ENCODE data around the gene NKG7. TPM values are rescaled to one million over a fixed set of nuclear protein-coding genes. Genes with fewer than 3 reads are reported as not detected.
"Not testable (repeated sequence)": the region's sequence is repeated elsewhere in the genome, so short reads cannot be mapped to it uniquely, and the experiment has no call there.

The NKG7 gene
- total RNA-seq, 2 donors from 2014 or later, result not detected

- intact Hi-C loops (cut with DNase I), result no loop called here
- Histone ChIP-seq H3K4me1 (no peaks in the 10 kb centered on the region), H3K36me3 (replicated peaks in 1 of 2; ENCODE audit: insufficient read depth in 1 of 2, low read depth in 2 of 2) (no peaks in the 10 kb centered on the region), H3K27me3 (no peaks in the 10 kb centered on the region), H3K4me3 (no peak overlapping the region), H3K9me3 (no peaks in the 10 kb centered on the region), H3K27ac (peak overlapping the region in 1 of 4 donors; percentile 55)
- 40 to 49% methylated on average over 2 to 3 of the region's 3 CpGs for WGBS, 2 donors
- no peak for TF ChIP-seq POLR2A (IDR thresholded peaks at IDR 0.05)
- no peak for TF ChIP-seq CTCF (IDR thresholded peaks at IDR 0.05)
- DNase-seq, result no peak
- ATAC-seq, result no peak
Measured at GRCh38 chr19:51417810-51418157, 45.3 kb upstream of the NKG7 start.

- Histone ChIP-seq H3K36me3 (replicated peaks in 1 of 2; ENCODE audit: insufficient read depth in 1 of 2, low read depth in 2 of 2) (no peaks in the 10 kb centered on the region), H3K4me1 (no peaks in the 10 kb centered on the region), H3K4me3 (no peak within 1 kb of the TSS), H3K27ac (peak within 1 kb of the TSS in 1 of 4 donors; percentile 55), H3K27me3 (no peaks in the 10 kb centered on the region), H3K9me3 (no peaks in the 10 kb centered on the region)
- no peak for ATAC-seq
- 39 to 46% methylated on average over 12 to 21 of the region's 21 CpGs for WGBS, 2 donors
- no peak for TF ChIP-seq CTCF (IDR thresholded peaks at IDR 0.05)
- peak in 2 of 3 donors; percentile 9 to 36 for TF ChIP-seq POLR2A (IDR thresholded peaks at IDR 0.05)
- intact Hi-C loops (cut with DNase I), result no loop called here
- peak in 2 of 4 donors; percentile 12 to 59 for DNase-seq
Measured at GRCh38 chr19:51417107-51417809, 44.8 kb upstream of the NKG7 start, which contains the start of gene SIGLEC10. SIGLEC10 (minus strand) TSS chr19:51417642; CDS start chr19:51417581, 61 bp downstream.

- H3K27me3 ChIP-seq; H3K4me1 ChIP-seq; H3K9me3 ChIP-seq; H3K27ac ChIP-seq; DNase-seq; H3K4me3 ChIP-seq; ATAC-seq; intact Hi-C loops (cut with DNase I); H3K36me3 ChIP-seq (replicated peaks in 1 of 2; ENCODE audit: insufficient read depth in 1 of 2, low read depth in 2 of 2): not testable (repeated sequence)
- 51 to 54% methylated on average over 7 to 14 of the region's 15 CpGs for WGBS, 2 donors
Measured at GRCh38 chr19:51416422-51416821, 44.0 kb upstream of the NKG7 start.

- H3K27me3 ChIP-seq, result no peaks in the 10 kb centered on the region
- no peak overlapping the region for H3K4me3 ChIP-seq
- no peak overlapping the region for H3K27ac ChIP-seq
- intact Hi-C loops (cut with DNase I), result no loop called here
- H3K36me3 ChIP-seq (replicated peaks in 1 of 2; ENCODE audit: insufficient read depth in 1 of 2, low read depth in 2 of 2), result no peaks in the 10 kb centered on the region
- no peaks in the 10 kb centered on the region for H3K9me3 ChIP-seq
- WGBS, 2 donors, result 62 to 91% methylated on average over 6 to 12 of the region's 12 CpGs
- no peak for DNase-seq
- H3K4me1 ChIP-seq, result no peaks in the 10 kb centered on the region
- no peak for ATAC-seq
- TF ChIP-seq CTCF (IDR thresholded peaks at IDR 0.05) (no peak), POLR2A (IDR thresholded peaks at IDR 0.05) (no peak)
Measured at GRCh38 chr19:51415187-51415586, 42.7 kb upstream of the NKG7 start.

GRCh38 chr19:51410950-51411748 lies 38.7 kb upstream of the NKG7 start:
- 68 to 73% methylated on average over 15 of the region's 15 CpGs for WGBS, 2 donors

More at GRCh38 chr19:51410950-51411748, 38.7 kb upstream of the NKG7 start:
- no peaks in the 10 kb centered on the region for H3K27me3 ChIP-seq
- DNase-seq (no peak), ATAC-seq (no peak)
- no peaks in the 10 kb centered on the region for H3K36me3 ChIP-seq (replicated peaks in 1 of 2; ENCODE audit: insufficient read depth in 1 of 2, low read depth in 2 of 2)
- no peak overlapping the region for H3K27ac ChIP-seq
- H3K4me3 ChIP-seq, result no peak overlapping the region
- no peaks in the 10 kb centered on the region for H3K9me3 ChIP-seq
- intact Hi-C loops (cut with DNase I), result no loop called here
- H3K4me1 ChIP-seq, result no peaks in the 10 kb centered on the region
- TF ChIP-seq CTCF (IDR thresholded peaks at IDR 0.05) (no peak), POLR2A (IDR thresholded peaks at IDR 0.05) (no peak)

All from body of pancreas (tissue), 4 donors.